Testis (tissue), 3 donors: Measurements from ENCODE around the gene CACNA1C. TPM values are rescaled to one million over a fixed set of nuclear protein-coding genes. Genes with fewer than 3 reads are reported as not detected.

Experiments
- DNase-seq: peaks from one replicate; pipeline ENCODE4 v3.0.0-alpha.2; 2019
- H3K27ac ChIP-seq, 2 donors: fragments of 200-600 bp; sonication (generic); one replicate each; pipeline ENCODE4 v1.5.1; 2019
- H3K27me3 ChIP-seq: fragments of 200-600 bp; sonication (generic); one replicate; pipeline ENCODE4 v1.5.1; 2019
- H3K36me3 ChIP-seq: fragments of 200-600 bp; sonication (generic); one replicate; pipeline ENCODE4 v1.5.1; 2017; ENCODE audit warnings: low read depth; ENCODE audit errors: missing control alignments
- H3K4me1 ChIP-seq: fragments of 200-600 bp; sonication (generic); one replicate; pipeline ENCODE4 v1.5.1; 2019
- H3K4me3 ChIP-seq, 2 donors: fragments of 200-600 bp; sonication (generic); one replicate each; pipeline ENCODE4 v1.5.1; 2017 to 2019
- H3K9me3 ChIP-seq: fragments of 200-600 bp; sonication (generic); one replicate; pipeline ENCODE4 v1.5.1; 2017
- CTCF ChIP-seq, 3 experiments: fragments of 450-650 bp in 2 of 3; fragments of 200-600 bp in 1 of 3; sonication (generic) in 1 of 3; IDR thresholded peaks; one replicate each; pipeline ENCODE4 v1.5.1; 2016 to 2019; ENCODE audit warnings: antibody characterized with exemption in 3 of 3, mild to moderate bottlenecking in 2 of 3, moderate library complexity in 1 of 3
- POLR2A ChIP-seq: fragments of 450-650 bp; IDR thresholded peaks from one replicate; pipeline ENCODE4 v1.6.1; 2017; ENCODE audit warnings: antibody characterized with exemption, mild to moderate bottlenecking, moderate library complexity
- WGBS, 2 donors: methylation state at CpG; one replicate each; pipeline ENCODE4 v1.1.5; 2018; 5-methylcytosine and 5-hydroxymethylcytosine counted together
- intact Hi-C: fragments of 100-400 bp; cut with DNase I; formaldehyde crosslinking; loops from one replicate; pipeline ENCODE4 v1.15.1; 2023; ENCODE audit warnings: low total_unique reads
- polyA plus RNA-seq: library from polyadenylated mRNA; stranded (reverse); fragments of 350-450 nt; fragmentation: Illumina TruSeq; extraction: RNeasy Lipid Tissue Mini Kit (QIAGEN cat#74804); gene quantifications from one replicate; pipeline ENCODE4 v1.2.3, GENCODE V29; 2014; ENCODE audit warnings: low read depth, low replicate concordance; ENCODE audit not compliant: insufficient read depth
- total RNA-seq, 2 donors: library from RNA; depleted of rRNA; stranded (reverse); fragments of >200 nt; gene quantifications; one replicate each; pipeline ENCODE4 v1.2.3, GENCODE V29; 2016

The CACNA1C gene
- total and polyA plus RNA-seq, 3 donors from 2014 or later, result 20.3 to 36.8 (median 32.0) TPM

- WGBS, 2 donors, result 89 to 90% methylated on average over 8 of the region's 8 CpGs
- intact Hi-C loops, result no loop called here
- no peaks in the 10 kb centered on the region for H3K27me3 ChIP-seq
- TF ChIP-seq POLR2A, result no peak
- TF ChIP-seq CTCF (IDR thresholded peaks at IDR 0.05), result no peak
- H3K9me3 ChIP-seq, result no peaks in the 10 kb centered on the region
- no peaks in the 10 kb centered on the region for H3K4me1 ChIP-seq
- H3K27ac ChIP-seq, result no peak overlapping the region
- H3K36me3 ChIP-seq, result no peaks in the 10 kb centered on the region
- DNase-seq, result no peak
- no peak overlapping the region for H3K4me3 ChIP-seq
These were observed 55.4 kb downstream of the CACNA1C start for GRCh38 chr12:2108166-2108565.

GRCh38 chr12:2108975-2109671 lies 56.3 kb downstream of the CACNA1C start:
- Histone ChIP-seq H3K27ac (no peak overlapping the region), H3K9me3 (no peaks in the 10 kb centered on the region), H3K36me3 (no peaks in the 10 kb centered on the region), H3K4me1 (no peaks in the 10 kb centered on the region), H3K27me3 (no peaks in the 10 kb centered on the region), H3K4me3 (no peak overlapping the region)
- no peak for DNase-seq
- 84 to 87% methylated on average over 10 of the region's 10 CpGs for WGBS, 2 donors
- TF ChIP-seq POLR2A (no peak), CTCF (IDR thresholded peaks at IDR 0.05) (no peak)
- intact Hi-C loops, result no loop called here

- TF ChIP-seq POLR2A, result no peak
- 69 to 93% methylated on average over 2 to 5 of the region's 5 CpGs for WGBS, 2 donors
- DNase-seq, result no peak
- Histone ChIP-seq H3K27me3 (no peaks in the 10 kb centered on the region), H3K27ac (no peak overlapping the region), H3K4me1 (no peaks in the 10 kb centered on the region), H3K36me3 (no peaks in the 10 kb centered on the region), H3K9me3 (no peaks in the 10 kb centered on the region), H3K4me3 (no peak overlapping the region)
- intact Hi-C loops, result no loop called here
These were observed 57.3 kb downstream of the CACNA1C start for GRCh38 chr12:2110127-2110526.

- H3K36me3 ChIP-seq, result no peaks in the 10 kb centered on the region
- H3K4me3 ChIP-seq, result no peak overlapping the region
- H3K27ac ChIP-seq, result no peak overlapping the region
- DNase-seq, result no peak
- no peaks in the 10 kb centered on the region for H3K4me1 ChIP-seq
- TF ChIP-seq CTCF (IDR thresholded peaks at IDR 0.05) (no peak), POLR2A (no peak)
- intact Hi-C loops, result no loop called here
- 79 to 81% methylated on average over 16 of the region's 16 CpGs for WGBS, 2 donors
- no peaks in the 10 kb centered on the region for H3K27me3 ChIP-seq
- H3K9me3 ChIP-seq, result no peaks in the 10 kb centered on the region
These were observed 58.2 kb downstream of the CACNA1C start for GRCh38 chr12:2110849-2111566.

- no peaks in the 10 kb centered on the region for H3K27me3 ChIP-seq
- H3K27ac ChIP-seq, result no peak overlapping the region
- intact Hi-C loops, result no loop called here
- WGBS, 2 donors, result 81 to 82% methylated on average over 13 of the region's 13 CpGs
- TF ChIP-seq CTCF (IDR thresholded peaks at IDR 0.05), result no peak
- no peak for TF ChIP-seq POLR2A
- no peaks in the 10 kb centered on the region for H3K4me1 ChIP-seq
- no peak for DNase-seq
- H3K4me3 ChIP-seq, result no peak overlapping the region
- no peaks in the 10 kb centered on the region for H3K9me3 ChIP-seq
- no peaks in the 10 kb centered on the region for H3K36me3 ChIP-seq
These were observed 59.0 kb downstream of the CACNA1C start for GRCh38 chr12:2111826-2112225.
